GM23338 (cell line): ENCODE measurements around the gene SLC22A5.

Source experiments
- CTCF ChIP-seq, 2 experiments: fragments of 200-600 bp in 1 of 2; sonication (generic) in 1 of 2; conservative IDR thresholded peaks; 2 replicates each; pipeline versions ENCODE4 v1.5.1 to v1.6.1; 2016 to 2017; ENCODE audit warnings: antibody characterized with exemption in 2 of 2, low read depth in 2 of 2, mild to moderate bottlenecking in 2 of 2, moderate library complexity in 1 of 2
- EZH2 ChIP-seq: fragments of 200-600 bp; sonication (generic); IDR thresholded peaks from one replicate; pipeline ENCODE4 v1.8.0; 2017; ENCODE audit warnings: antibody characterized with exemption, mild to moderate bottlenecking, low read depth; ENCODE audit not compliant: unreplicated experiment
- POLR2AphosphoS5 ChIP-seq: IDR thresholded peaks from 2 replicates; pipeline ENCODE4 v1.6.1; 2016; ENCODE audit warnings: antibody characterized with exemption, low read depth

DNA sequence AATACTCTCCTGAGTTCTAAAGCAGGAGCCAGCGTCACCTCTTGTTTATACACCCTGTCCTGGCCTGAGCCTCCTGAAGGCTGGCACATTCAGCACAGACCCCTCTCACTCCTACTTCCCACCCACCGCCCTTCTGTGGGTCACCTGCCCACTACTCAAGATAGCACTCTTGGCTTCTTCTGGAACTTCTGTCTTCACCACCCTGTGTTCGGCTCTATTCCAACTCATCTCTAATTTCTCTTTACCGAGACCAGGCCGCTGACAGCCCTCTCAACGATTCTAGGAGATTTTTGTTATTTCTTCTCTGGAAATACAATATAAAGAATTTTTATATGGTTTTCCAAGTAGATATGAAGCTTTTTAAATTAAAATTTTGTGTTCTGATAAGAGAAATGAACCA, 63.6 kb downstream of the SLC22A5 start:
- TF ChIP-seq EZH2 (no peak), CTCF (conservative IDR thresholded peaks at IDR 0.05; ENCODE audit: low read depth in 2 of 2) (no peak), POLR2AphosphoS5 (no peak)
